H1 (cell line): Measurements from ENCODE around the gene ZBTB4. TPM values are rescaled to one million over a fixed set of nuclear protein-coding genes. Genes with fewer than 3 reads are reported as not detected.

Experiments
- CTCF ChIA-PET: fragments of 300-600 bp; sonication (Branson Sonifier 250); formaldehyde crosslinking; loops from one replicate; lab custom pipeline; 2021; ENCODE audit not compliant: partially characterized antibody; lab: Charles Lee
- POLR2A ChIA-PET: fragments of 300-600 bp; sonication (Branson Sonifier 250); formaldehyde crosslinking; loops from one replicate; lab custom pipeline; 2021; ENCODE audit warnings: inconsistent platforms; ENCODE audit not compliant: partially characterized antibody; lab: Charles Lee
- DNase-seq, 2 experiments: peaks; one replicate each; pipeline versions ENCODE4 v3.0.0 to v3.0.0-alpha.2; 2010 to 2022; ENCODE audit warnings: low spot score in 2 of 2, low read depth in 1 of 2, mixed read lengths in 1 of 2
- FAIRE-seq: peaks from 2 replicates; lab custom pipeline; 2011; peaks lifted over from hg19 to GRCh38; lab: Jason Lieb, UNC
- H2AFZ ChIP-seq: 2 replicates; pipeline ENCODE4 v1.8.1; 2012; ENCODE audit warnings: low read length, inconsistent platforms
- H2AK5ac ChIP-seq: 2 replicates; pipeline ENCODE4 v1.6.1; 2013; ENCODE audit warnings: low read depth, low read length
- H2BK120ac ChIP-seq: replicated peaks from 2 replicates; pipeline ENCODE3; 2013; ENCODE audit warnings: low read depth, low read length, inconsistent platforms
- H2BK12ac ChIP-seq: 2 replicates; pipeline ENCODE4 v1.6.1; 2013; ENCODE audit warnings: low read depth, low read length
- H2BK15ac ChIP-seq: 2 replicates; pipeline ENCODE4 v1.6.1; 2013; ENCODE audit warnings: low read length
- H2BK20ac ChIP-seq: 2 replicates; pipeline ENCODE4 v1.6.1; 2013; ENCODE audit warnings: low read length
- H2BK5ac ChIP-seq: 2 replicates; pipeline ENCODE4 v1.6.1; 2013; ENCODE audit warnings: low read depth, low read length
- H3K14ac ChIP-seq: 2 replicates; pipeline ENCODE4 v1.6.1; 2013; ENCODE audit warnings: inconsistent platforms; ENCODE audit not compliant: insufficient read length
- H3K18ac ChIP-seq: 2 replicates; pipeline ENCODE4 v1.6.1; 2013; ENCODE audit warnings: low read length; ENCODE audit errors: extremely low read depth
- H3K23ac ChIP-seq: 2 replicates; pipeline ENCODE4 v1.6.1; 2013; ENCODE audit warnings: inconsistent platforms; ENCODE audit not compliant: insufficient read length
- H3K23me2 ChIP-seq: 2 replicates; pipeline ENCODE4 v1.6.1; 2013; ENCODE audit warnings: low read depth, low read length
- H3K27ac ChIP-seq: 2 replicates; pipeline ENCODE4 v1.6.1; 2011; ENCODE audit warnings: low read depth, low read length, inconsistent platforms
- H3K27me3 ChIP-seq, 4 experiments: replicated peaks in 1 of 4; 1 replicate in 1 of 4; 2 replicates in 3 of 4; pipeline versions ENCODE4 v1.6.1 to v1.8.1; 2011 to 2013; ENCODE audit warnings: low read length in 3 of 4, mild to moderate bottlenecking in 3 of 4, inconsistent platforms in 2 of 4, mixed read lengths in 2 of 4, moderate library complexity in 1 of 4; ENCODE audit not compliant: control insufficient read depth in 3 of 4, insufficient read depth in 3 of 4; ENCODE audit errors: extremely low read depth in 1 of 4
- H3K36me3 ChIP-seq, 4 experiments: 2 replicates each; pipeline versions ENCODE4 v1.6.1 to v1.8.1; 2011 to 2013; ENCODE audit warnings: mild to moderate bottlenecking in 4 of 4, low read length in 3 of 4, moderate library complexity in 2 of 4, control low read depth in 1 of 4, inconsistent platforms in 1 of 4; ENCODE audit not compliant: insufficient read depth in 4 of 4, control insufficient read depth in 2 of 4
- H3K4ac ChIP-seq: replicated peaks from 2 replicates; pipeline ENCODE3; 2013; ENCODE audit warnings: low read length, low read depth, mixed read lengths, inconsistent platforms; ENCODE audit not compliant: insufficient read length
- H3K4me1 ChIP-seq, 4 experiments: replicated peaks in 1 of 4; 1 replicate in 1 of 4; 2 replicates in 3 of 4; pipeline versions ENCODE4 v1.6.1 to v1.8.1; 2011 to 2013; ENCODE audit warnings: low read length in 3 of 4, inconsistent platforms in 2 of 4, mixed read lengths in 1 of 4; ENCODE audit not compliant: insufficient read depth in 4 of 4, control insufficient read depth in 3 of 4
- H3K4me2 ChIP-seq, 2 experiments: 2 replicates each; pipeline versions ENCODE4 v1.6.1 to v1.8.1; 2011 to 2013; ENCODE audit warnings: low read depth in 2 of 2, low read length in 2 of 2, control low read depth in 1 of 2, inconsistent platforms in 1 of 2, mild to moderate bottlenecking in 1 of 2; ENCODE audit not compliant: insufficient read depth in 1 of 2
- H3K4me3 ChIP-seq, 4 experiments: fragments of 200-600, 300-600 bp in 1 of 4; sonication (generic), shearing (Covaris generic), sonication (Bioruptor Twin) in 1 of 4; 2 replicates each; pipeline versions ENCODE4 v1.5.1 to v1.8.1; 2011 to 2016; ENCODE audit warnings: low read length in 4 of 4, low read depth in 3 of 4, control low read depth in 2 of 4, inconsistent platforms in 2 of 4, mild to moderate bottlenecking in 2 of 4, mixed read lengths in 1 of 4, moderate library complexity in 1 of 4; ENCODE audit not compliant: insufficient read depth in 2 of 4; ENCODE audit errors: extremely low read depth in 1 of 4
- H3K56ac ChIP-seq: replicated peaks from 2 replicates; pipeline ENCODE3; 2013; ENCODE audit warnings: low read depth, mild to moderate bottlenecking, mixed read lengths, low read length, inconsistent platforms; ENCODE audit not compliant: insufficient read length
- H3K79me1 ChIP-seq: 2 replicates; pipeline ENCODE4 v1.6.1; 2013; ENCODE audit warnings: low read depth, low read length, control low read depth
- H3K79me2 ChIP-seq, 2 experiments: 2 replicates each; pipeline versions ENCODE4 v1.6.1 to v1.8.1; 2012 to 2013; ENCODE audit warnings: low read length in 2 of 2, mild to moderate bottlenecking in 2 of 2, inconsistent platforms in 1 of 2; ENCODE audit not compliant: insufficient read depth in 2 of 2, control insufficient read depth in 1 of 2
- H3K9ac ChIP-seq, 4 experiments: replicated peaks in 1 of 4; 1 replicate in 1 of 4; 2 replicates in 3 of 4; pipeline versions ENCODE4 v1.6.1 to v1.8.1; 2011 to 2013; ENCODE audit warnings: low read depth in 3 of 4, low read length in 3 of 4, control low read depth in 2 of 4, mild to moderate bottlenecking in 2 of 4, moderate library complexity in 2 of 4, inconsistent platforms in 1 of 4; ENCODE audit errors: extremely low read depth in 1 of 4
- H3K9me3 ChIP-seq, 2 experiments: 2 replicates each; pipeline versions ENCODE4 v1.6.1 to v1.8.1; 2012 to 2013; ENCODE audit warnings: mild to moderate bottlenecking in 2 of 2, moderate library complexity in 2 of 2, control low read depth in 1 of 2, inconsistent platforms in 1 of 2, low read depth in 1 of 2, low read length in 1 of 2, mixed read lengths in 1 of 2; ENCODE audit not compliant: insufficient read depth in 2 of 2
- H4K20me1 ChIP-seq, 2 experiments: replicated peaks in 1 of 2; 2 replicates each; pipeline versions ENCODE3 to v1.8.1; 2011 to 2013; ENCODE audit warnings: inconsistent platforms in 2 of 2, low read length in 2 of 2, mild to moderate bottlenecking in 1 of 2; ENCODE audit not compliant: insufficient read depth in 2 of 2, control insufficient read depth in 1 of 2
- H4K5ac ChIP-seq: 2 replicates; pipeline ENCODE4 v1.6.1; 2013; ENCODE audit warnings: low read length, low read depth, mixed read lengths, inconsistent platforms; ENCODE audit not compliant: insufficient read length
- H4K8ac ChIP-seq: 2 replicates; pipeline ENCODE4 v1.8.0; 2013; ENCODE audit warnings: mild to moderate bottlenecking, moderate library complexity, low read length, inconsistent platforms; ENCODE audit not compliant: insufficient read depth; ENCODE audit errors: extremely low read depth
- H4K91ac ChIP-seq: replicated peaks from 2 replicates; pipeline ENCODE3; 2013; ENCODE audit warnings: low read length, mixed read lengths, inconsistent platforms; ENCODE audit not compliant: insufficient read length
- WGBS, 2 experiments: shearing (Covaris generic) in 1 of 2; methylation state at CpG; one replicate each; pipeline versions ENCODE4 v1.1.6 to v1.1.7; 2013 to 2015; ENCODE audit warnings: low lambda C conversion rate in 2 of 2, mixed read lengths in 2 of 2, inconsistent platforms in 1 of 2, low coverage in 1 of 2, missing lambda C conversion rate in 1 of 2; ENCODE audit not compliant: insufficient replicate concordance in 2 of 2, insufficient coverage in 1 of 2, insufficient read length in 1 of 2; ENCODE audit errors: extremely low coverage in 1 of 2, missing lambda C conversion rate in 1 of 2; 5-methylcytosine and 5-hydroxymethylcytosine counted together
- polyA plus RNA-seq, 7 experiments: library from polyadenylated mRNA; depleted of rRNA in 3 of 7; stranded (reverse) in 5 of 7; unstranded in 2 of 7; fragments of >200 nt in 5 of 7; fragments of 200-250 nt in 2 of 7; gene quantifications; 1 replicate in 5 of 7; 2 replicates in 1 of 7; 4 replicates in 1 of 7; pipeline versions ENCODE4 v1.2.1 to v1.2.3, GENCODE V29; 2011 to 2013; ENCODE audit warnings: missing spikeins in 2 of 7, mixed read lengths in 2 of 7
- total RNA-seq: library from RNA; stranded (reverse); fragmentation: NEBNext Ultra II Directional; extraction: Animal tissue kit (Norgen Biotek cat#: 25700); gene quantifications from 2 replicates; pipeline ENCODE4 v1.2.1, GENCODE V29; 2021

ZBTB4 gene
- total and polyA plus RNA-seq, 2 of the 8 experiments (the other 6 are each of a cell fraction or from before 2014, with no cell fraction given), result 5.9 to 10.1 TPM

- POLR2A ChIA-PET, result interaction anchor here (1.0 to 15.5 kb wide), 2 partner anchors 9 to 33 kb away, joined by 3 to 339 read pairs; partner anchors contain the start of genes FGF11, POLR2A, SLC35G6 and ZBTB4
- FAIRE-seq, result no peak
- no peaks in the 10 kb centered on the region; a peak in 1 of 8 replicates for H3K36me3 ChIP-seq
These were observed 31.0 kb downstream of the ZBTB4 start for GRCh38 chr17:7448461-7448860.

More at GRCh38 chr17:7448461-7448860, 31.0 kb downstream of the ZBTB4 start:
- Histone ChIP-seq H2BK15ac (no peak overlapping the region), H3K79me1 (no peaks in the 10 kb centered on the region), H3K4me3 (no peak overlapping the region), H3K56ac (no peak overlapping the region), H3K23ac (no peak overlapping the region), H3K9me3 (no peaks in the 10 kb centered on the region), H4K91ac (no peak overlapping the region), H3K27ac (no peak overlapping the region), H3K9ac (no peak overlapping the region), H2BK5ac (no peak overlapping the region), H3K27me3 (peaks cover 0 to 7% (median 5%) of the 10 kb centered on the region in 4 experiments; a peak in 6 of 7 replicates), H3K18ac (no peak overlapping the region), H4K20me1 (no peaks in the 10 kb centered on the region), H2AK5ac (no peak overlapping the region), H2AFZ (no peak overlapping the region), H3K23me2 (peaks cover 6% of the 10 kb centered on the region; the same call in 1 of the 2 replicates), H3K4ac (no peak overlapping the region), H3K4me2 (no peak overlapping the region), H2BK120ac (no peak overlapping the region), H3K79me2 (no peaks in the 10 kb centered on the region), H3K4me1 (peaks cover 3 to 8% (median 6%) of the 10 kb centered on the region in 4 experiments; a peak in 6 of 7 replicates), H4K5ac (no peak overlapping the region), H3K14ac (no peak overlapping the region), H4K8ac (no peak overlapping the region), H2BK12ac (no peak overlapping the region), H2BK20ac (no peak overlapping the region)
- CTCF ChIA-PET, result interaction anchor here (0.6 to 1.3 kb wide), 4 partner anchors 8 to 208 kb away, joined by 3 to 4 read pairs (median 3); no protein-coding TSS in a partner anchor
- no peak for DNase-seq
- 93% methylated on average over 7 of the region's 7 CpGs; no CpG with 5 or more reads in 1 of the 2 experiments for WGBS, 2 experiments
